Gastroesophageal sphincter (tissue), 4 donors: Measurements from ENCODE around the gene NADK. TPM values are rescaled to one million over a fixed set of nuclear protein-coding genes. Genes with fewer than 3 reads are reported as not detected.

Source experiments
- total RNA-seq, 4 donors: library from RNA; depleted of rRNA; stranded (reverse); fragments of >200 nt; gene quantifications; one replicate each; pipeline ENCODE4 v1.1.0, GENCODE V29; 2016

The NADK gene
- total RNA-seq, 4 donors from 2014 or later, result 69.8 to 82.5 (median 73.8) TPM

Other genes with a start within 250 kb of the NADK start
- 10 to 100 TPM; 12.0 to 18.1 (median 14.4) TPM for gene TMEM240, start 237.8 kb downstream of the NADK start, total RNA-seq
- gene SSU72, start 203.6 kb downstream of the NADK start, total RNA-seq, result 100 to 1,000 TPM in 2 of 4 donors, 10 to 100 TPM in 2; 90.5 to 109 (median 98.9) TPM
- gene FNDC10, start 178.3 kb downstream of the NADK start, total RNA-seq, result under 1 TPM in 2 of 4 donors, not detected in 2; 0.54 TPM
- gene MIB2, start 163.0 kb downstream of the NADK start, total RNA-seq, result 10 to 100 TPM; 51.4 to 85.3 (median 69.3) TPM
- 10 to 100 TPM in 2 of 4 donors, 1 to 10 TPM in 2; 5.5 to 27.2 (median 9.4) TPM for gene MMP23B, start 146.3 kb downstream of the NADK start, total RNA-seq
- gene CDK11B, start 119.5 kb downstream of the NADK start, total RNA-seq, result 10 to 100 TPM; 19.2 to 59.3 (median 25.4) TPM
- gene SLC35E2B, start 85.7 kb downstream of the NADK start, total RNA-seq, result 10 to 100 TPM; 18.7 to 56.9 (median 37.9) TPM
- gene CDK11A, start 54.1 kb downstream of the NADK start, total RNA-seq, result 10 to 100 TPM; 10.8 to 53.4 (median 23.8) TPM
- gene GNB1, start 112.6 kb upstream of the NADK start, total RNA-seq, result 100 to 1,000 TPM; 129 to 175 (median 136) TPM
- gene CALML6, start 136.8 kb upstream of the NADK start, total RNA-seq, result under 1 TPM in 2 of 4 donors, not detected in 2; 0.40 to 0.47 TPM
- 1 to 10 TPM in 3 of 4 donors, under 1 TPM in 1; 0.40 to 3.1 (median 1.8) TPM for gene TMEM52, start 140.8 kb upstream of the NADK start, total RNA-seq
- under 1 TPM in 1 of 4 donors, not detected in 3; 0.12 TPM for gene CFAP74, start 225.3 kb upstream of the NADK start, total RNA-seq
- gene GABRD, start 240.9 kb upstream of the NADK start, total RNA-seq, result under 1 TPM in 1 of 4 donors, not detected in 3; 0.73 TPM